PFSK-1 (cell line): ENCODE measurements around the gene GALNT5.

Experiments used
- POLR2AphosphoS5 ChIP-seq: IDR thresholded peaks from 2 replicates; pipeline ENCODE4 v1.6.1; 2012; ENCODE audit warnings: low read depth, mild to moderate bottlenecking, control low read depth, low read length, moderate library complexity
- SIN3A ChIP-seq: IDR thresholded peaks from 2 replicates; pipeline ENCODE4 v1.6.1; 2012; ENCODE audit warnings: mild to moderate bottlenecking, low read length, moderate library complexity, borderline replicate concordance; ENCODE audit not compliant: insufficient read depth
- TF ChIP-seq, protein P1 (sequence below), 2 experiments: IDR thresholded peaks; 2 replicates each; pipeline versions ENCODE4 v1.6.1 to v1.8.0; 2011 to 2012; ENCODE audit warnings: low read depth in 2 of 2, low read length in 2 of 2, control low read depth in 1 of 2, inconsistent platforms in 1 of 2, mild to moderate bottlenecking in 1 of 2, moderate library complexity in 1 of 2; ENCODE audit not compliant: insufficient read depth in 1 of 2

DNA sequence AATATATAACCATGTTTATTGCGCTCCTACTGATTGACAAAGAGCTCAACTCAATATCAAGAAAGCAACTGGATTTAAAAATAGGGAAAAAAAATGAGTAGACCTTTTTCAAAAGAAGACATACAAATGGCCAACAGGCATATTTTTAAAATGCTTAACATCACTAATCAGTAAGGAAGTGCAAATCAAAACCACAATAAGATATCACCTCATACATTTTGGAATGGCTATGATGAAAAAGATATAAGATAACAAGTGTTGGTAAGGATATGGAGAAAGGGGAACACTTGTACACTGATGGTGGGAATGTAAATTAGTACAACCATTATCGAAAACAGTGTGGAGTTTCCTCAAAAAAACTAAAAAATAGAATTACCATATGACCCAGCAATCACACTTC, 5.6 kb upstream of the GALNT5 start:
- no peak for TF ChIP-seq SIN3A
- TF ChIP-seq POLR2AphosphoS5: no peak
- TF ChIP-seq, protein P1, sequence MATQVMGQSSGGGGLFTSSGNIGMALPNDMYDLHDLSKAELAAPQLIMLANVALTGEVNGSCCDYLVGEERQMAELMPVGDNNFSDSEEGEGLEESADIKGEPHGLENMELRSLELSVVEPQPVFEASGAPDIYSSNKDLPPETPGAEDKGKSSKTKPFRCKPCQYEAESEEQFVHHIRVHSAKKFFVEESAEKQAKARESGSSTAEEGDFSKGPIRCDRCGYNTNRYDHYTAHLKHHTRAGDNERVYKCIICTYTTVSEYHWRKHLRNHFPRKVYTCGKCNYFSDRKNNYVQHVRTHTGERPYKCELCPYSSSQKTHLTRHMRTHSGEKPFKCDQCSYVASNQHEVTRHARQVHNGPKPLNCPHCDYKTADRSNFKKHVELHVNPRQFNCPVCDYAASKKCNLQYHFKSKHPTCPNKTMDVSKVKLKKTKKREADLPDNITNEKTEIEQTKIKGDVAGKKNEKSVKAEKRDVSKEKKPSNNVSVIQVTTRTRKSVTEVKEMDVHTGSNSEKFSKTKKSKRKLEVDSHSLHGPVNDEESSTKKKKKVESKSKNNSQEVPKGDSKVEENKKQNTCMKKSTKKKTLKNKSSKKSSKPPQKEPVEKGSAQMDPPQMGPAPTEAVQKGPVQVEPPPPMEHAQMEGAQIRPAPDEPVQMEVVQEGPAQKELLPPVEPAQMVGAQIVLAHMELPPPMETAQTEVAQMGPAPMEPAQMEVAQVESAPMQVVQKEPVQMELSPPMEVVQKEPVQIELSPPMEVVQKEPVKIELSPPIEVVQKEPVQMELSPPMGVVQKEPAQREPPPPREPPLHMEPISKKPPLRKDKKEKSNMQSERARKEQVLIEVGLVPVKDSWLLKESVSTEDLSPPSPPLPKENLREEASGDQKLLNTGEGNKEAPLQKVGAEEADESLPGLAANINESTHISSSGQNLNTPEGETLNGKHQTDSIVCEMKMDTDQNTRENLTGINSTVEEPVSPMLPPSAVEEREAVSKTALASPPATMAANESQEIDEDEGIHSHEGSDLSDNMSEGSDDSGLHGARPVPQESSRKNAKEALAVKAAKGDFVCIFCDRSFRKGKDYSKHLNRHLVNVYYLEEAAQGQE (IDR thresholded peaks at IDR 0.05; ENCODE audit: insufficient read depth in 1 of 2, low read depth in 2 of 2, low read length in 2 of 2): no peak
